Muscle layer of colon (tissue), 2 donors: ENCODE data around the gene NTF3.

Source experiments
- H3K27ac ChIP-seq: one replicate; pipeline ENCODE4 v1.7.0; 2013; ENCODE audit warnings: low read depth, mild to moderate bottlenecking, low read length, moderate library complexity
- H3K27me3 ChIP-seq, 2 donors: one replicate each; pipeline ENCODE4 v1.7.0; 2013; ENCODE audit warnings: low read length in 2 of 2, mild to moderate bottlenecking in 2 of 2; ENCODE audit not compliant: insufficient read depth in 2 of 2, control insufficient read depth in 1 of 2
- H3K36me3 ChIP-seq: one replicate; pipeline ENCODE4 v1.7.0; 2013; ENCODE audit warnings: mild to moderate bottlenecking, low read length; ENCODE audit not compliant: insufficient read depth
- H3K4me1 ChIP-seq: one replicate; pipeline ENCODE4 v1.7.0; 2013; ENCODE audit warnings: mild to moderate bottlenecking, low read length; ENCODE audit not compliant: insufficient read depth
- H3K4me3 ChIP-seq, 2 donors: one replicate each; pipeline ENCODE4 v1.7.0; 2013; ENCODE audit warnings: low read length in 2 of 2, low read depth in 1 of 2, mild to moderate bottlenecking in 1 of 2, moderate library complexity in 1 of 2
- H3K9ac ChIP-seq: one replicate; pipeline ENCODE4 v1.7.0; 2013; ENCODE audit warnings: low read length
- H3K9me3 ChIP-seq: one replicate; pipeline ENCODE4 v1.7.0; 2013; ENCODE audit warnings: mild to moderate bottlenecking, low read length
- donor health status: abdominal sarcoma.
- donor health status: Adenocarcinoma of cecum.

NTF3 gene

GRCh38 chr12:5516371-5517241 lies 84.7 kb downstream of the NTF3 start:
- Histone ChIP-seq H3K9ac (no peak overlapping the region), H3K9me3 (no peaks in the 10 kb centered on the region), H3K4me3 (no peak overlapping the region), H3K27ac (no peak overlapping the region), H3K36me3 (no peaks in the 10 kb centered on the region), H3K27me3 (no peaks in the 10 kb centered on the region), H3K4me1 (peaks cover 8% of the 10 kb centered on the region)

- Histone ChIP-seq H3K27ac (no peak overlapping the region), H3K36me3 (no peaks in the 10 kb centered on the region), H3K9ac (no peak overlapping the region), H3K4me3 (no peak overlapping the region), H3K27me3 (no peaks in the 10 kb centered on the region), H3K9me3 (no peaks in the 10 kb centered on the region), H3K4me1 (no peaks in the 10 kb centered on the region)
Observed at GRCh38 chr12:5518584-5519365, 86.9 kb downstream of the NTF3 start.

- Histone ChIP-seq H3K27me3 (no peaks in the 10 kb centered on the region), H3K36me3 (no peaks in the 10 kb centered on the region), H3K4me3 (no peak overlapping the region), H3K4me1 (no peaks in the 10 kb centered on the region), H3K9me3 (no peaks in the 10 kb centered on the region), H3K27ac (no peak overlapping the region), H3K9ac (no peak overlapping the region)
Observed at GRCh38 chr12:5520037-5520436, 88.1 kb downstream of the NTF3 start.

- H3K9ac ChIP-seq = no peak overlapping the region
- H3K9me3 ChIP-seq = no peaks in the 10 kb centered on the region
- no peak overlapping the region for H3K4me3 ChIP-seq
- H3K4me1 ChIP-seq = no peaks in the 10 kb centered on the region
- no peaks in the 10 kb centered on the region for H3K36me3 ChIP-seq
- H3K27ac ChIP-seq = no peak overlapping the region
- no peaks in the 10 kb centered on the region for H3K27me3 ChIP-seq
Observed at GRCh38 chr12:5520831-5521230, 88.9 kb downstream of the NTF3 start.

GRCh38 chr12:5521456-5522325 lies 89.8 kb downstream of the NTF3 start:
- Histone ChIP-seq H3K9ac (no peak overlapping the region), H3K9me3 (no peaks in the 10 kb centered on the region), H3K36me3 (no peaks in the 10 kb centered on the region), H3K4me3 (no peak overlapping the region), H3K27ac (no peak overlapping the region), H3K27me3 (no peaks in the 10 kb centered on the region), H3K4me1 (no peaks in the 10 kb centered on the region)

GRCh38 chr12:5522432-5523335 lies 90.8 kb downstream of the NTF3 start:
- no peak overlapping the region for H3K4me3 ChIP-seq
- H3K9ac ChIP-seq = no peak overlapping the region
- no peaks in the 10 kb centered on the region for H3K9me3 ChIP-seq
- no peak overlapping the region for H3K27ac ChIP-seq
- no peaks in the 10 kb centered on the region for H3K27me3 ChIP-seq
- no peaks in the 10 kb centered on the region for H3K4me1 ChIP-seq
- H3K36me3 ChIP-seq = no peaks in the 10 kb centered on the region

- no peaks in the 10 kb centered on the region for H3K9me3 ChIP-seq
- H3K27me3 ChIP-seq = no peaks in the 10 kb centered on the region
- H3K4me1 ChIP-seq = no peaks in the 10 kb centered on the region
- H3K4me3 ChIP-seq = no peak overlapping the region
- no peak overlapping the region for H3K9ac ChIP-seq
- no peaks in the 10 kb centered on the region for H3K36me3 ChIP-seq
- H3K27ac ChIP-seq = no peak overlapping the region
Observed at GRCh38 chr12:5523396-5524115, 91.6 kb downstream of the NTF3 start.

GRCh38 chr12:5524116-5524768 lies 92.3 kb downstream of the NTF3 start:
- Histone ChIP-seq H3K9ac (no peak overlapping the region), H3K27ac (no peak overlapping the region), H3K27me3 (no peaks in the 10 kb centered on the region), H3K4me3 (no peak overlapping the region), H3K4me1 (no peaks in the 10 kb centered on the region), H3K36me3 (no peaks in the 10 kb centered on the region), H3K9me3 (no peaks in the 10 kb centered on the region)

- no peak overlapping the region for H3K4me3 ChIP-seq
- no peak overlapping the region for H3K9ac ChIP-seq
- no peaks in the 10 kb centered on the region for H3K9me3 ChIP-seq
Observed at GRCh38 chr12:5524769-5525436, 93.0 kb downstream of the NTF3 start.

More at GRCh38 chr12:5524769-5525436, 93.0 kb downstream of the NTF3 start:
- Histone ChIP-seq H3K27me3 (no peaks in the 10 kb centered on the region), H3K4me1 (no peaks in the 10 kb centered on the region), H3K27ac (no peak overlapping the region), H3K36me3 (no peaks in the 10 kb centered on the region)
